Ishikawa (cell line): Measurements from ENCODE around the gene SLC35G3.

Source experiments
- CEBPB ChIP-seq: IDR thresholded peaks from 2 replicates; pipeline ENCODE4 v1.6.1; 2012
- CREB1 ChIP-seq: IDR thresholded peaks from 2 replicates; pipeline ENCODE4 v1.6.1; 2012; ENCODE audit warnings: low read depth
- EGR1 ChIP-seq: IDR thresholded peaks from 2 replicates; pipeline ENCODE4 v1.6.1; 2012
- EP300 ChIP-seq: IDR thresholded peaks from 2 replicates; pipeline ENCODE4 v1.6.1; 2012; ENCODE audit warnings: borderline replicate concordance
- FOXM1 ChIP-seq: IDR thresholded peaks from 2 replicates; pipeline ENCODE4 v1.6.1; 2012; ENCODE audit warnings: low read depth, borderline replicate concordance
- MAX ChIP-seq: IDR thresholded peaks from 2 replicates; pipeline ENCODE4 v1.6.1; 2012
- NFIC ChIP-seq: IDR thresholded peaks from 2 replicates; pipeline ENCODE4 v1.6.1; 2012
- RAD21 ChIP-seq: IDR thresholded peaks from 2 replicates; pipeline ENCODE4 v1.6.1; 2012; ENCODE audit warnings: low read depth
- REST ChIP-seq: IDR thresholded peaks from 2 replicates; pipeline ENCODE4 v1.6.1; 2012; ENCODE audit warnings: low read depth, mild to moderate bottlenecking
- TAF1 ChIP-seq: IDR thresholded peaks from 2 replicates; pipeline ENCODE4 v1.6.1; 2012; ENCODE audit warnings: low read depth, mild to moderate bottlenecking
- TCF12 ChIP-seq: IDR thresholded peaks from 2 replicates; pipeline ENCODE4 v1.6.1; 2012; ENCODE audit warnings: low read depth
- TEAD4 ChIP-seq: IDR thresholded peaks from 2 replicates; pipeline ENCODE4 v1.6.1; 2012
- USF1 ChIP-seq: IDR thresholded peaks from 2 replicates; pipeline ENCODE4 v1.6.1; 2012
- YY1 ChIP-seq: IDR thresholded peaks from 2 replicates; pipeline ENCODE4 v1.6.1; 2012; ENCODE audit warnings: low read depth
- ZBTB7A ChIP-seq: IDR thresholded peaks from 2 replicates; pipeline ENCODE4 v1.6.1; 2012; ENCODE audit warnings: low read depth

The SLC35G3 gene

GRCh38 chr17:35171834-35172233 lies 22.4 kb downstream of the SLC35G3 start:
- TF ChIP-seq FOXM1 (no peak), NFIC (no peak), YY1 (no peak), TAF1 (no peak), RAD21 (no peak), EGR1 (no peak), MAX (no peak), TCF12 (no peak), ZBTB7A (no peak), CREB1 (no peak)

GRCh38 chr17:35170968-35171771 lies 23.0 kb downstream of the SLC35G3 start:
- peak; percentile 35; the same call in 1 of the 2 replicates for TF ChIP-seq RAD21
- TF ChIP-seq FOXM1: no peak
- no peak for TF ChIP-seq CREB1

GRCh38 chr17:35169835-35170363 lies 24.3 kb downstream of the SLC35G3 start:
- TF ChIP-seq FOXM1: no peak

GRCh38 chr17:35167666-35168065 lies 26.5 kb downstream of the SLC35G3 start:
- TF ChIP-seq TEAD4 (no peak), TAF1 (no peak), CEBPB (no peak), CREB1 (no peak), MAX (no peak), EP300 (no peak), FOXM1 (no peak), TCF12 (no peak)

- TF ChIP-seq CEBPB (no peak), CREB1 (no peak), YY1 (no peak), TEAD4 (no peak), EP300 (no peak), MAX (no peak), TAF1 (no peak), TCF12 (no peak), RAD21 (no peak), EGR1 (no peak), REST (no peak), NFIC (no peak), ZBTB7A (no peak), USF1 (no peak), FOXM1 (no peak)
Measured at GRCh38 chr17:35167046-35167445, 27.1 kb downstream of the SLC35G3 start.

GRCh38 chr17:35166526-35166925 lies 27.7 kb downstream of the SLC35G3 start:
- no peak for TF ChIP-seq CEBPB
- TF ChIP-seq ZBTB7A: no peak
- no peak for TF ChIP-seq MAX
- no peak for TF ChIP-seq EP300
- no peak for TF ChIP-seq EGR1
- no peak for TF ChIP-seq USF1
- no peak for TF ChIP-seq TCF12
- TF ChIP-seq YY1: no peak

- TF ChIP-seq TEAD4 (no peak), REST (no peak), ZBTB7A (no peak), EGR1 (no peak), USF1 (no peak), NFIC (no peak), TCF12 (no peak), CREB1 (no peak), CEBPB (no peak), RAD21 (no peak), YY1 (no peak), EP300 (no peak), MAX (no peak), TAF1 (no peak)
Measured at GRCh38 chr17:35164716-35165115, 29.5 kb downstream of the SLC35G3 start.
